Measurements from ENCODE around the gene ZNF444. TPM values are rescaled to one million over a fixed set of nuclear protein-coding genes. Genes with fewer than 3 reads are reported as not detected.

The ZNF444 gene
- total and polyA plus RNA-seq, 2 donors (not counting 1 experiment from before 2014, with no cell fraction given) = 24.1 to 37.7 TPM

DNA sequence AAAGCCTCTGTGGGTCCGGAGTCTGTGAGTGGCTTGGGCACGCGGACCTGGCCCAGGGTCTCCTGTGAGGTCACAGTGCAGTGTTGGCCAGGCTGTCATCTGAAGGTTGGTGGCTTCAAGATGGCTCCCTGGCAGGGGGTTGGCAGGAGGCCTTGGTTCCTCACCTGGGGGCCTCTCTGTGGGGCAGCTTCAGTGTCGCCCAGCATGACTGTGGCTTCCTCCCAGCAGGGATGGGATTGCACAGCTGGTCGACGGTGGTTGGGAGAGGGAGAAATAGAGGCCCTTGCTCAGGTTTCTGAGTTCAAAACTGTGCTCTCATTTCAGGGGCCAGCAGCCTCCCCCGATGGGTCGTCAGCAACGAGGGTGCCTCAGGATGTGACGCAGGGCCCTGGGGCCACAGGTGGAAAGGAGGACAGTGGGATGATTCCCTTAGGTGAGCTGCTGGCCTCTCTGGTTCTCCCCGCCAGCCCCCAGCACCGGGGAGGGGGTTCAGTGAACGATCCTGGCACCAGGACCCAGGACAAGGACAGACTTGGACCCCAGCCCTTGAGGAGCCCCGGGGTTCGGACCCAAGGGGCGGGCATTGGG, 17.2 kb downstream of the ZNF444 start:
- Histone ChIP-seq H3K27ac (ENCODE audit: low read length in 2 of 2) (no peak overlapping the region), H2AFZ (ENCODE audit: insufficient read depth, low read depth, low read length, poor library complexity, severe bottlenecking) (no peak overlapping the region), H4K20me1 (ENCODE audit: control insufficient read depth, insufficient read depth, low read length, poor library complexity, severe bottlenecking) (peaks cover 6% of the 10 kb centered on the region), H3K4me2 (replicated peaks; ENCODE audit: low read depth, low read length, poor library complexity, severe bottlenecking) (no peak overlapping the region), H3K27me3 (replicated peaks in 1 of 4; ENCODE audit: control extremely low read depth in 1 of 4, control insufficient read depth in 3 of 4, insufficient read depth in 4 of 4, low read length in 3 of 4) (no peaks in the 10 kb centered on the region), H3K79me2 (ENCODE audit: control insufficient read depth, insufficient read depth, low read length) (no peaks in the 10 kb centered on the region), H3K4me3 (ENCODE audit: control extremely low read depth in 1 of 5, extremely low read depth in 1 of 5, insufficient read depth in 1 of 5, low read depth in 2 of 5, low read length in 4 of 5) (no peak overlapping the region), H3K36me3 (replicated peaks in 1 of 2; ENCODE audit: control extremely low read depth in 1 of 2, control insufficient read depth in 1 of 2, extremely low read depth in 1 of 2, insufficient read depth in 2 of 2, low read length in 1 of 2) (peaks cover 0 to 31% of the 10 kb centered on the region in 2 experiments), H3K4me1 (ENCODE audit: control insufficient read depth in 2 of 2, insufficient read depth in 2 of 2, low read length in 2 of 2) (no peaks in the 10 kb centered on the region), H3K9me3 (ENCODE audit: control extremely low read depth in 1 of 3, control insufficient read depth in 2 of 3, insufficient read depth in 1 of 3, low read length in 2 of 3) (no peaks in the 10 kb centered on the region), H3K9ac (ENCODE audit: low read length) (no peak overlapping the region)
- Mint-ChIP-seq H3K27ac (no peak overlapping the region), H3K9me3 (ENCODE audit: insufficient read depth) (no peaks in the 10 kb centered on the region), H3K27me3 (no peaks in the 10 kb centered on the region), H3K4me3 (no peak overlapping the region), H3K4me1 (peaks cover 2% of the 10 kb centered on the region)
- WGBS (ENCODE audit: insufficient coverage) = 92% methylated on average over 16 of the region's 16 CpGs
- intact Hi-C loops (cut with micrococcal nuclease) = no loop called here
- no peak for DNase-seq
- CTCF ChIA-PET = interaction anchor here (1.0 to 1.1 kb wide), 2 partner anchors 9 to 14 kb away, joined by 3 to 4 read pairs; no protein-coding TSS in a partner anchor
- ATAC-seq (ENCODE audit: low read depth) = no peak
- POLR2A ChIA-PET = no interaction called here
- TF ChIP-seq, protein P1, sequence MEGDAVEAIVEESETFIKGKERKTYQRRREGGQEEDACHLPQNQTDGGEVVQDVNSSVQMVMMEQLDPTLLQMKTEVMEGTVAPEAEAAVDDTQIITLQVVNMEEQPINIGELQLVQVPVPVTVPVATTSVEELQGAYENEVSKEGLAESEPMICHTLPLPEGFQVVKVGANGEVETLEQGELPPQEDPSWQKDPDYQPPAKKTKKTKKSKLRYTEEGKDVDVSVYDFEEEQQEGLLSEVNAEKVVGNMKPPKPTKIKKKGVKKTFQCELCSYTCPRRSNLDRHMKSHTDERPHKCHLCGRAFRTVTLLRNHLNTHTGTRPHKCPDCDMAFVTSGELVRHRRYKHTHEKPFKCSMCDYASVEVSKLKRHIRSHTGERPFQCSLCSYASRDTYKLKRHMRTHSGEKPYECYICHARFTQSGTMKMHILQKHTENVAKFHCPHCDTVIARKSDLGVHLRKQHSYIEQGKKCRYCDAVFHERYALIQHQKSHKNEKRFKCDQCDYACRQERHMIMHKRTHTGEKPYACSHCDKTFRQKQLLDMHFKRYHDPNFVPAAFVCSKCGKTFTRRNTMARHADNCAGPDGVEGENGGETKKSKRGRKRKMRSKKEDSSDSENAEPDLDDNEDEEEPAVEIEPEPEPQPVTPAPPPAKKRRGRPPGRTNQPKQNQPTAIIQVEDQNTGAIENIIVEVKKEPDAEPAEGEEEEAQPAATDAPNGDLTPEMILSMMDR (IDR thresholded peaks at IDR 0.05) = no peak

- TF ChIP-seq, protein P1 (IDR thresholded peaks at IDR 0.05) = no peak
- TF ChIP-seq EZH2 (IDR thresholded peaks at IDR 0.05; ENCODE audit: borderline replicate concordance, insufficient read depth, low read depth, low read length, poor library complexity, severe bottlenecking) = no peak
- Histone ChIP-seq H3K9me3 (ENCODE audit: control extremely low read depth in 1 of 3, control insufficient read depth in 2 of 3, insufficient read depth in 1 of 3, low read length in 2 of 3) (no peaks in the 10 kb centered on the region), H3K4me3 (ENCODE audit: control extremely low read depth in 1 of 5, extremely low read depth in 1 of 5, insufficient read depth in 1 of 5, low read depth in 2 of 5, low read length in 4 of 5) (no peak overlapping the region), H3K79me2 (ENCODE audit: control insufficient read depth, insufficient read depth, low read length) (no peaks in the 10 kb centered on the region), H3K4me1 (ENCODE audit: control insufficient read depth in 2 of 2, insufficient read depth in 2 of 2, low read length in 2 of 2) (no peaks in the 10 kb centered on the region), H3K9ac (ENCODE audit: low read length) (no peak overlapping the region), H3K27me3 (replicated peaks in 1 of 4; ENCODE audit: control extremely low read depth in 1 of 4, control insufficient read depth in 3 of 4, insufficient read depth in 4 of 4, low read length in 3 of 4) (no peaks in the 10 kb centered on the region), H3K36me3 (replicated peaks in 1 of 2; ENCODE audit: control extremely low read depth in 1 of 2, control insufficient read depth in 1 of 2, extremely low read depth in 1 of 2, insufficient read depth in 2 of 2, low read length in 1 of 2) (peaks cover 0 to 31% of the 10 kb centered on the region in 2 experiments), H2AFZ (ENCODE audit: insufficient read depth, low read depth, low read length, poor library complexity, severe bottlenecking) (no peak overlapping the region), H3K4me2 (replicated peaks; ENCODE audit: low read depth, low read length, poor library complexity, severe bottlenecking) (no peak overlapping the region), H3K27ac (ENCODE audit: low read length in 2 of 2) (no peak overlapping the region), H4K20me1 (ENCODE audit: control insufficient read depth, insufficient read depth, low read length, poor library complexity, severe bottlenecking) (no peaks in the 10 kb centered on the region)
- Mint-ChIP-seq H3K4me3 (no peak overlapping the region), H3K27me3 (no peaks in the 10 kb centered on the region), H3K27ac (no peak overlapping the region), H3K9me3 (ENCODE audit: insufficient read depth) (no peaks in the 10 kb centered on the region), H3K4me1 (peaks cover 2% of the 10 kb centered on the region)
- no peak for ATAC-seq (ENCODE audit: low read depth)
- WGBS (ENCODE audit: insufficient coverage) = 95% methylated on average over 7 of the region's 9 CpGs
- CTCF ChIA-PET = no interaction called here
- POLR2A ChIA-PET = no interaction called here
- no peak for DNase-seq
- intact Hi-C loops (cut with micrococcal nuclease) = no loop called here
Observed at GRCh38 chr19:56159009-56159559, 18.0 kb downstream of the ZNF444 start.
